ENCODE measurements around the gene ABCC4. TPM values are rescaled to one million over a fixed set of nuclear protein-coding genes. Genes with fewer than 3 reads are reported as not detected.

Gene ABCC4
- total RNA-seq, 6 experiments from 2014 or later: 24.7 to 28.4 (median 26.0) TPM

- H3K9me3 Mint-ChIP-seq: no peaks in the 10 kb centered on the region
- peaks cover 11% of the 10 kb centered on the region for H3K4me1 Mint-ChIP-seq (ENCODE audit: low read depth)
- no peak overlapping the region for H3K4me3 Mint-ChIP-seq
- H3K27ac Mint-ChIP-seq: no peak overlapping the region
- DNase-seq: no peak
- no peak for TF ChIP-seq CTCF (IDR thresholded peaks at IDR 0.05)
- no peaks in the 10 kb centered on the region for H3K27me3 Mint-ChIP-seq (ENCODE audit: insufficient read depth)
- no peaks in the 10 kb centered on the region; the same call in 1 of the 2 replicates for H3K36me3 Mint-ChIP-seq (ENCODE audit: low read depth)
These were observed 118.5 kb downstream of the ABCC4 start for GRCh38 chr13:95182570-95183265.

- DNase-seq: no peak
- no peak overlapping the region for H3K27ac Mint-ChIP-seq
- no peaks in the 10 kb centered on the region for H3K9me3 Mint-ChIP-seq
- no peaks in the 10 kb centered on the region for H3K27me3 Mint-ChIP-seq (ENCODE audit: insufficient read depth)
- no peak overlapping the region for H3K4me3 Mint-ChIP-seq
- TF ChIP-seq CTCF (IDR thresholded peaks at IDR 0.05): no peak
- H3K4me1 Mint-ChIP-seq (ENCODE audit: low read depth): peaks cover 11% of the 10 kb centered on the region
- peaks cover 5% of the 10 kb centered on the region; the same call in 1 of the 2 replicates for H3K36me3 Mint-ChIP-seq (ENCODE audit: low read depth)
These were observed 119.7 kb downstream of the ABCC4 start for GRCh38 chr13:95181586-95181985.

- Mint-ChIP-seq H3K36me3 (ENCODE audit: low read depth) (peaks cover 5% of the 10 kb centered on the region; the same call in 1 of the 2 replicates), H3K27me3 (ENCODE audit: insufficient read depth) (no peaks in the 10 kb centered on the region)
These were observed 120.6 kb downstream of the ABCC4 start for GRCh38 chr13:95180513-95181245.

GRCh38 chr13:95176611-95177259, 124.5 kb downstream of the ABCC4 start:
- H3K4me1 Mint-ChIP-seq (ENCODE audit: low read depth): peaks cover 11% of the 10 kb centered on the region
- no peak overlapping the region for H3K4me3 Mint-ChIP-seq
- H3K27ac Mint-ChIP-seq: no peak overlapping the region
- H3K27me3 Mint-ChIP-seq (ENCODE audit: insufficient read depth): no peaks in the 10 kb centered on the region
- DNase-seq: peak; percentile 26
- TF ChIP-seq CTCF (IDR thresholded peaks at IDR 0.05): no peak
- H3K36me3 Mint-ChIP-seq (ENCODE audit: low read depth): peaks cover 16% of the 10 kb centered on the region
- no peaks in the 10 kb centered on the region for H3K9me3 Mint-ChIP-seq

More at GRCh38 chr13:95180513-95181245, 120.6 kb downstream of the ABCC4 start:
- H3K27ac Mint-ChIP-seq: no peak overlapping the region
- H3K4me1 Mint-ChIP-seq (ENCODE audit: low read depth): peaks cover 11% of the 10 kb centered on the region
- H3K9me3 Mint-ChIP-seq: no peaks in the 10 kb centered on the region
- TF ChIP-seq CTCF (IDR thresholded peaks at IDR 0.05): no peak
- H3K4me3 Mint-ChIP-seq: no peak overlapping the region
- DNase-seq: no peak

GRCh38 chr13:95174517-95174916, 126.7 kb downstream of the ABCC4 start:
- Mint-ChIP-seq H3K9me3 (no peaks in the 10 kb centered on the region), H3K4me3 (no peak overlapping the region), H3K36me3 (ENCODE audit: low read depth) (peaks cover 28% of the 10 kb centered on the region), H3K27me3 (ENCODE audit: insufficient read depth) (no peaks in the 10 kb centered on the region), H3K27ac (no peak overlapping the region), H3K4me1 (ENCODE audit: low read depth) (peaks cover 10% of the 10 kb centered on the region)
- no peak for DNase-seq
- no peak for TF ChIP-seq CTCF (IDR thresholded peaks at IDR 0.05)

Data from HFFc6 (cell line).